Osteoblast (primary cell): ENCODE data around the gene ASGR2. TPM values are rescaled to one million over a fixed set of nuclear protein-coding genes. Genes with fewer than 3 reads are reported as not detected.
A peak's percentile ranks its signal among the peaks of the same experiment; 100 is the strongest.

ENCODE experiments used
- DNase-seq: peaks from one replicate; pipeline ENCODE4 v3.0.0; 2011; ENCODE audit warnings: low spot score, mixed read lengths; ENCODE audit not compliant: insufficient read length; ENCODE audit errors: missing footprints
- H2AFZ ChIP-seq: 2 replicates; pipeline ENCODE4 v1.6.0; 2011; ENCODE audit warnings: mild to moderate bottlenecking, low read length
- H3K27ac ChIP-seq: 2 replicates; pipeline ENCODE4 v1.5.1; 2011; ENCODE audit warnings: mild to moderate bottlenecking, low read depth, low read length, moderate library complexity
- H3K27me3 ChIP-seq: 2 replicates; pipeline ENCODE4 v1.6.0; 2012; ENCODE audit warnings: mild to moderate bottlenecking, control low read depth, inconsistent platforms, low read length, moderate library complexity; ENCODE audit not compliant: insufficient read depth
- H3K36me3 ChIP-seq: 2 replicates; pipeline ENCODE4 v1.5.1; 2011; ENCODE audit warnings: mild to moderate bottlenecking, low read length, control low read depth, moderate library complexity; ENCODE audit not compliant: insufficient read depth
- H3K4me1 ChIP-seq: 2 replicates; pipeline ENCODE4 v1.5.1; 2011; ENCODE audit warnings: mild to moderate bottlenecking, low read length, control low read depth, moderate library complexity; ENCODE audit not compliant: insufficient read depth
- H3K4me2 ChIP-seq: 2 replicates; pipeline ENCODE4 v1.6.0; 2011; ENCODE audit warnings: mild to moderate bottlenecking, low read length; ENCODE audit not compliant: insufficient read depth
- H3K4me3 ChIP-seq: fragments of 200-600 bp; sonication (generic); 3 replicates; pipeline ENCODE4 v1.5.1; 2012; ENCODE audit warnings: mild to moderate bottlenecking, low read length, inconsistent platforms; ENCODE audit not compliant: insufficient read depth
- H3K79me2 ChIP-seq: 2 replicates; pipeline ENCODE4 v1.6.0; 2012; ENCODE audit warnings: mild to moderate bottlenecking, low read length, control low read depth, inconsistent platforms; ENCODE audit not compliant: insufficient read depth
- H3K9me3 ChIP-seq: 2 replicates; pipeline ENCODE4 v1.5.1; 2011; ENCODE audit warnings: low read depth, low read length, control low read depth
- H4K20me1 ChIP-seq: 2 replicates; pipeline ENCODE4 v1.6.0; 2012; ENCODE audit warnings: mild to moderate bottlenecking, low read length, control low read depth; ENCODE audit not compliant: insufficient read depth
- CTCF ChIP-seq: IDR thresholded peaks from 2 replicates; pipeline ENCODE4 v1.5.1; 2011; ENCODE audit warnings: mild to moderate bottlenecking, low read depth, low read length, moderate library complexity; ENCODE audit errors: extremely low read depth
- total RNA-seq: library from RNA; depleted of rRNA; stranded (reverse); fragments of >200 nt; gene quantifications from 2 replicates; pipeline ENCODE4 v1.2.3, GENCODE V29; 2012

Gene ASGR2
- total RNA-seq, 1 donor = under 0.01 TPM

- H3K9me3 ChIP-seq = no peaks in the 10 kb centered on the region
- no peak overlapping the region for H3K4me3 ChIP-seq
- H3K4me1 ChIP-seq = no peaks in the 10 kb centered on the region
- H3K27me3 ChIP-seq = peaks cover 21% of the 10 kb centered on the region
- no peak overlapping the region for H3K4me2 ChIP-seq
- no peaks in the 10 kb centered on the region for H3K79me2 ChIP-seq
- no peaks in the 10 kb centered on the region for H3K36me3 ChIP-seq
- no peak overlapping the region for H2AFZ ChIP-seq
- no peak for DNase-seq
- TF ChIP-seq CTCF = no peak
- H3K27ac ChIP-seq = no peak overlapping the region
- no peaks in the 10 kb centered on the region for H4K20me1 ChIP-seq
Observed at GRCh38 chr17:7074931-7075330, 39.7 kb downstream of the ASGR2 start.

GRCh38 chr17:7072406-7072805 lies 42.2 kb downstream of the ASGR2 start:
- Histone ChIP-seq H3K27ac (no peak overlapping the region), H3K79me2 (no peaks in the 10 kb centered on the region), H3K9me3 (peaks cover 4% of the 10 kb centered on the region), H3K36me3 (no peaks in the 10 kb centered on the region), H3K4me2 (no peak overlapping the region), H3K4me1 (no peaks in the 10 kb centered on the region), H3K27me3 (peaks cover 14% of the 10 kb centered on the region), H2AFZ (no peak overlapping the region), H4K20me1 (no peaks in the 10 kb centered on the region), H3K4me3 (no peak overlapping the region)
- no peak for TF ChIP-seq CTCF
- DNase-seq = no peak

GRCh38 chr17:7070712-7071111 lies 43.9 kb downstream of the ASGR2 start:
- DNase-seq = no peak
- H2AFZ ChIP-seq = no peak overlapping the region
- no peak for TF ChIP-seq CTCF
- peaks cover 17% of the 10 kb centered on the region for H3K27me3 ChIP-seq
- H3K4me2 ChIP-seq = no peak overlapping the region
- no peaks in the 10 kb centered on the region for H4K20me1 ChIP-seq
- peaks cover 4% of the 10 kb centered on the region for H3K9me3 ChIP-seq
- no peaks in the 10 kb centered on the region for H3K36me3 ChIP-seq
- H3K4me1 ChIP-seq = no peaks in the 10 kb centered on the region
- no peak overlapping the region for H3K27ac ChIP-seq
- H3K79me2 ChIP-seq = no peaks in the 10 kb centered on the region
- no peak overlapping the region for H3K4me3 ChIP-seq

- Histone ChIP-seq H3K79me2 (no peaks in the 10 kb centered on the region), H3K27me3 (peaks cover 26% of the 10 kb centered on the region), H3K4me1 (peaks cover 4% of the 10 kb centered on the region), H3K4me3 (no peak overlapping the region), H2AFZ (no peak overlapping the region), H3K36me3 (no peaks in the 10 kb centered on the region), H3K27ac (no peak overlapping the region), H3K4me2 (no peak overlapping the region), H3K9me3 (peaks cover 4% of the 10 kb centered on the region), H4K20me1 (no peaks in the 10 kb centered on the region)
- peak; percentile 6 for DNase-seq
- no peak for TF ChIP-seq CTCF
Observed at GRCh38 chr17:7068268-7068667, 46.4 kb downstream of the ASGR2 start.
